Measurements from ENCODE around the gene UNC93A.

DNA sequence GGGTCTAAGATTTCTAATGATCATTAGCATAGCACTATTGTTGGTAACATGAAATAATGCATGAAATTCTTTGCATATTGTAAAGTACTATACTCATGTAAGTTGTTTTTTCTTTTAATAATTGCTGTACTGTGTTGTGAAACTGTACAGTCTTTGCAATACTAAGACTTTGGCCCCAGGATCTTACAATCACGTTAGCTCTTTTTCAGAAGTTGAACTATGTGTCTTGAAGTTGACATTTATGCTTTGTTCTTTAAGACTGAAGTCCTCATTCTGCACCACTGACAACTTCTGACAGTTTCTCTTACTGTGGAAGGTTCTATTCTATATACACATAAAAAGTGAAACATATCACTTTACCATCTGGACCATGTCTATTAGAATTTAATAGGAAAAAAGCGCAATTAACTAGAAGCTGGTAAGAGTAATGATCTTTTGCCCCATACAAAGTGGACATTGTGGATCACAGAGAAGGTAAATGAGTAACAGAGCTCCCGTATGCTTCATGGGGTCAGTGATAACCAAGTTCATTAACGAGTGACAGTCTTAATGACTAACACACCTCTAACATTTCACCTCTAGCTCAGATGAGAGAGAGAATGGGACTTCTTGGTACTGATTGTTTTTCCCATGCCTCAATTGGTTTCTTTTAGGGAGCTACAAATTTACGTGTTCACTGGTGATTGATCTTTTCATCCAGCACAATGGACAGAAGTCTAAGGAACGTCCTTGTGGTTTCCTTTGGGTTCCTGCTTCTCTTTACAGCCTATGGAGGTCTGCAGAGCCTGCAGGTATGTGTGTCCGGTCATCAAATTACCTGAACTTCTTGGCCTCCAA is at the start of gene UNC93A:
- TF ChIP-seq, protein P1, sequence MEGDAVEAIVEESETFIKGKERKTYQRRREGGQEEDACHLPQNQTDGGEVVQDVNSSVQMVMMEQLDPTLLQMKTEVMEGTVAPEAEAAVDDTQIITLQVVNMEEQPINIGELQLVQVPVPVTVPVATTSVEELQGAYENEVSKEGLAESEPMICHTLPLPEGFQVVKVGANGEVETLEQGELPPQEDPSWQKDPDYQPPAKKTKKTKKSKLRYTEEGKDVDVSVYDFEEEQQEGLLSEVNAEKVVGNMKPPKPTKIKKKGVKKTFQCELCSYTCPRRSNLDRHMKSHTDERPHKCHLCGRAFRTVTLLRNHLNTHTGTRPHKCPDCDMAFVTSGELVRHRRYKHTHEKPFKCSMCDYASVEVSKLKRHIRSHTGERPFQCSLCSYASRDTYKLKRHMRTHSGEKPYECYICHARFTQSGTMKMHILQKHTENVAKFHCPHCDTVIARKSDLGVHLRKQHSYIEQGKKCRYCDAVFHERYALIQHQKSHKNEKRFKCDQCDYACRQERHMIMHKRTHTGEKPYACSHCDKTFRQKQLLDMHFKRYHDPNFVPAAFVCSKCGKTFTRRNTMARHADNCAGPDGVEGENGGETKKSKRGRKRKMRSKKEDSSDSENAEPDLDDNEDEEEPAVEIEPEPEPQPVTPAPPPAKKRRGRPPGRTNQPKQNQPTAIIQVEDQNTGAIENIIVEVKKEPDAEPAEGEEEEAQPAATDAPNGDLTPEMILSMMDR (IDR thresholded peaks at IDR 0.05; ENCODE audit: poor library complexity): no peak
- TF ChIP-seq EZH2phosphoT487 (IDR thresholded peaks at IDR 0.05; ENCODE audit: low read depth, severe bottlenecking, unreplicated experiment): no peak
- no peak for TF ChIP-seq EZH2 (IDR thresholded peaks at IDR 0.05; ENCODE audit: borderline replicate concordance)

All from hepatocyte (in vitro differentiated cells).